ENCODE measurements around the gene KRT77. TPM values are rescaled to one million over a fixed set of nuclear protein-coding genes. Genes with fewer than 3 reads are reported as not detected.

The KRT77 gene
- total and polyA plus RNA-seq, 10 of the 15 experiments (the other 5 are each of a cell fraction or from before 2014, with no cell fraction given): not detected

GRCh38 chr12:52680363-52680762 is 23.0 kb downstream of the KRT77 start, which contains the start of gene KRT1:
Gene KRT1 (minus strand): TSS chr12:52680407. CDS start chr12:52680348, 59 bp downstream.
- no peak within 1 kb of the TSS for H3K27ac ChIP-seq (ENCODE audit: control insufficient read depth, insufficient read depth)
- in situ Hi-C loops (cut with MboI): no loop called here
- no peak within 1 kb of the TSS for H3K4me2 ChIP-seq (ENCODE audit: control insufficient read depth, insufficient read depth)
- ATAC-seq (no peak), FAIRE-seq (no peak), DNase-seq (ENCODE audit: low read depth, low spot score) (no peak)
- no peaks in the 10 kb centered on the region for H3K4me1 ChIP-seq (ENCODE audit: control insufficient read depth, insufficient read depth, low read length)
- H3K36me3 ChIP-seq (ENCODE audit: control insufficient read depth in 2 of 2, insufficient read depth in 2 of 2, low read length in 1 of 2): no peaks in the 10 kb centered on the region
- ChIA-PET POLR2A (no interaction called here), SMC1A (ENCODE audit: uncharacterized antibody, unreplicated experiment) (interaction anchor here (0.8 kb wide), 1 partner anchor 141 kb away, joined by 3 read pairs; no protein-coding TSS in a partner anchor), RAD21 (ENCODE audit: unreplicated experiment) (no interaction called here), CTCF (interaction anchor here (0.6 kb wide), 1 partner anchor 385 kb away, joined by 3 read pairs; no protein-coding TSS in a partner anchor)
- H3K79me2 ChIP-seq (ENCODE audit: control insufficient read depth, insufficient read depth, low read length): no peaks in the 10 kb centered on the region
- H2AFZ ChIP-seq (ENCODE audit: control insufficient read depth, low read depth, low read length): no peak within 1 kb of the TSS
- WGBS (ENCODE audit: insufficient coverage, insufficient replicate concordance, low lambda C conversion rate, missing lambda C conversion rate): 5% methylated on average over 3 of the region's 3 CpGs
- H3K27me3 ChIP-seq (replicated peaks in 1 of 2; ENCODE audit: control insufficient read depth in 2 of 2, insufficient read depth in 2 of 2, low read length in 1 of 2): peaks cover under 1 to 2% of the 10 kb centered on the region in 2 experiments; a peak in 3 of 4 replicates
- H3K9me3 ChIP-seq (replicated peaks; ENCODE audit: control insufficient read depth, insufficient read depth, low read length): no peaks in the 10 kb centered on the region
- peaks cover 4% of the 10 kb centered on the region; the same call in 1 of the 2 replicates for H4K20me1 ChIP-seq (ENCODE audit: control insufficient read depth, insufficient read depth)
- BruUV-seq (replicated peaks): no TSS peak
- intact Hi-C loops (cut with micrococcal nuclease; ENCODE audit: unreplicated experiment): no loop called here
- no peak within 1 kb of the TSS for H3K4me3 ChIP-seq
- H3K9ac ChIP-seq (ENCODE audit: control insufficient read depth, insufficient read depth, low read length): no peak within 1 kb of the TSS
- TF ChIP-seq SP1 (IDR thresholded peaks at IDR 0.05; ENCODE audit: low read depth, low read length) (no peak), YBX1 (IDR thresholded peaks at IDR 0.05) (no peak)

DNA sequence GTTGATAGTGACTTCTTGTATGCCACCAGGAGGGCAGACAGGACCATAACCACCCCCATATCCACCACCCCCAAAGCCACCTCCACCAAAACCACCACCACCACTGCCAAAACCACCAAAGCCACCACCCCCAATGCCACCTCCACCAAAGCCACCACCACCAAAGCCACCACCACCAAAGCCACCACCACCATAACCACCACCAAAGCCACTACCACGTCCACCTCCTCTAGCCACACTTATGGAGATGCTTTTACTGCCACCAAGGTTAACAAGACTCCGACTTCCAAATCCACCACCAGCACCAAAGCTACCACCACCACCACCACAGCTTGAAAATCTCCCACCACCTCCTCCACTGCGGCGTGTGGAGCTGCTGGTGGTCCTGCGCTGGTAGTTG is 23.4 kb downstream of the KRT77 start:
- ATAC-seq: no peak
- TF ChIP-seq NFYA (IDR thresholded peaks at IDR 0.05; ENCODE audit: borderline replicate concordance, low read depth, low read length) (no peak), ZNF207 (IDR thresholded peaks at IDR 0.05; ENCODE audit: borderline replicate concordance) (no peak), ZNF687 (IDR thresholded peaks at IDR 0.05) (no peak), MAX (IDR thresholded peaks at IDR 0.05; ENCODE audit: low read depth, low read length) (no peak), ZNF24 (IDR thresholded peaks at IDR 0.05) (no peak), ASH2L (IDR thresholded peaks at IDR 0.05; ENCODE audit: borderline replicate concordance, low read depth) (no peak), TCF12 (IDR thresholded peaks at IDR 0.05; ENCODE audit: low read depth, low read length) (no peak), DPF2 (IDR thresholded peaks at IDR 0.05) (no peak), ZSCAN29 (IDR thresholded peaks at IDR 0.05) (no peak), TARDBP (IDR thresholded peaks at IDR 0.05; ENCODE audit: borderline replicate concordance) (no peak)
- TF ChIP-seq, protein P1, sequence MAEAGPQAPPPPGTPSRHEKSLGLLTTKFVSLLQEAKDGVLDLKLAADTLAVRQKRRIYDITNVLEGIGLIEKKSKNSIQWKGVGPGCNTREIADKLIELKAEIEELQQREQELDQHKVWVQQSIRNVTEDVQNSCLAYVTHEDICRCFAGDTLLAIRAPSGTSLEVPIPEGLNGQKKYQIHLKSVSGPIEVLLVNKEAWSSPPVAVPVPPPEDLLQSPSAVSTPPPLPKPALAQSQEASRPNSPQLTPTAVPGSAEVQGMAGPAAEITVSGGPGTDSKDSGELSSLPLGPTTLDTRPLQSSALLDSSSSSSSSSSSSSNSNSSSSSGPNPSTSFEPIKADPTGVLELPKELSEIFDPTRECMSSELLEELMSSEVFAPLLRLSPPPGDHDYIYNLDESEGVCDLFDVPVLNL (IDR thresholded peaks at IDR 0.05; ENCODE audit: low read depth, low read length): no peak

More for the DNA sequence above, 23.4 kb downstream of the KRT77 start:
- no peaks in the 10 kb centered on the region for H3K9me3 ChIP-seq (replicated peaks; ENCODE audit: control insufficient read depth, insufficient read depth, low read length)
- no peak overlapping the region for H2AFZ ChIP-seq (ENCODE audit: control insufficient read depth, low read depth, low read length)
- no peak overlapping the region for H3K27ac ChIP-seq (ENCODE audit: control insufficient read depth, insufficient read depth)
- BruUV-seq (replicated peaks): no TSS peak
- 49% methylated on average over 5 of the region's 5 CpGs for WGBS (ENCODE audit: insufficient coverage, insufficient replicate concordance, low lambda C conversion rate, missing lambda C conversion rate)
- RAD21 ChIA-PET (ENCODE audit: unreplicated experiment): no interaction called here
- H4K20me1 ChIP-seq (ENCODE audit: control insufficient read depth, insufficient read depth): 0 out of 2 replicates have a peak, but pooled peaks cover 4% of the 10 kb centered on the region
- in situ Hi-C loops (cut with MboI): no loop called here
- intact Hi-C loops (cut with micrococcal nuclease; ENCODE audit: unreplicated experiment): no loop called here
- SMC1A ChIA-PET (ENCODE audit: uncharacterized antibody, unreplicated experiment): no interaction called here
- H3K9ac ChIP-seq (ENCODE audit: control insufficient read depth, insufficient read depth, low read length): no peak overlapping the region
- POLR2A ChIA-PET: no interaction called here
- H3K4me2 ChIP-seq (ENCODE audit: control insufficient read depth, insufficient read depth): no peak overlapping the region
- CTCF ChIA-PET: interaction anchor here (0.6 kb wide), 1 partner anchor 385 kb away, joined by 3 read pairs; no protein-coding TSS in a partner anchor
- H3K36me3 ChIP-seq (ENCODE audit: control insufficient read depth in 2 of 2, insufficient read depth in 2 of 2, low read length in 1 of 2): no peaks in the 10 kb centered on the region
- no peak overlapping the region for H3K4me3 ChIP-seq
- FAIRE-seq (no peak), DNase-seq (ENCODE audit: low read depth, low spot score) (no peak)
- no peaks in the 10 kb centered on the region for H3K4me1 ChIP-seq (ENCODE audit: control insufficient read depth, insufficient read depth, low read length)
- H3K79me2 ChIP-seq (ENCODE audit: control insufficient read depth, insufficient read depth, low read length): no peaks in the 10 kb centered on the region
- H3K27me3 ChIP-seq (replicated peaks in 1 of 2; ENCODE audit: control insufficient read depth in 2 of 2, insufficient read depth in 2 of 2, low read length in 1 of 2): peaks cover 0 to 2% of the 10 kb centered on the region in 2 experiments; a peak in 3 of 4 replicates

Data from GM12878 (cell line).